Astrocyte of the cerebellum (primary cell): ENCODE results near the gene RSRP1.
A peak's percentile ranks its signal among the peaks of the same experiment; 100 is the strongest.
"Not testable (repeated sequence)": the region's sequence is repeated elsewhere in the genome, so short reads cannot be mapped to it uniquely, and the experiment has no call there.

Source experiments
- DNase-seq: peaks from one replicate; pipeline ENCODE4 v3.0.0-alpha.2; 2011; ENCODE audit warnings: low read depth
- H3K4me3 ChIP-seq: 2 replicates; pipeline ENCODE4 v1.5.1; 2011; ENCODE audit warnings: mild to moderate bottlenecking, low read depth, low read length, moderate library complexity
- in situ Hi-C: cut with HindIII; loops from 2 replicates; pipeline ENCODE4 v1.10.0; 2017; ENCODE audit warnings: low sequenced_read_pairs
- TF ChIP-seq, protein P1 (sequence below): IDR thresholded peaks from 2 replicates; pipeline ENCODE4 v1.5.1; 2012; ENCODE audit warnings: low read length, low read depth, moderate library complexity, mild to moderate bottlenecking; ENCODE audit errors: missing control alignments

Gene RSRP1, protein sequence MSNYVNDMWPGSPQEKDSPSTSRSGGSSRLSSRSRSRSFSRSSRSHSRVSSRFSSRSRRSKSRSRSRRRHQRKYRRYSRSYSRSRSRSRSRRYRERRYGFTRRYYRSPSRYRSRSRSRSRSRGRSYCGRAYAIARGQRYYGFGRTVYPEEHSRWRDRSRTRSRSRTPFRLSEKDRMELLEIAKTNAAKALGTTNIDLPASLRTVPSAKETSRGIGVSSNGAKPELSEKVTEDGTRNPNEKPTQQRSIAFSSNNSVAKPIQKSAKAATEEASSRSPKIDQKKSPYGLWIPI

GRCh38 chr1:25247024-25247828 lies at the start of gene RSRP1:
Gene RSRP1, minus strand, starts transcription at chr1:25247454. Its CDS starts 491 bp downstream, at chr1:25246963.
- TF ChIP-seq, protein P1, sequence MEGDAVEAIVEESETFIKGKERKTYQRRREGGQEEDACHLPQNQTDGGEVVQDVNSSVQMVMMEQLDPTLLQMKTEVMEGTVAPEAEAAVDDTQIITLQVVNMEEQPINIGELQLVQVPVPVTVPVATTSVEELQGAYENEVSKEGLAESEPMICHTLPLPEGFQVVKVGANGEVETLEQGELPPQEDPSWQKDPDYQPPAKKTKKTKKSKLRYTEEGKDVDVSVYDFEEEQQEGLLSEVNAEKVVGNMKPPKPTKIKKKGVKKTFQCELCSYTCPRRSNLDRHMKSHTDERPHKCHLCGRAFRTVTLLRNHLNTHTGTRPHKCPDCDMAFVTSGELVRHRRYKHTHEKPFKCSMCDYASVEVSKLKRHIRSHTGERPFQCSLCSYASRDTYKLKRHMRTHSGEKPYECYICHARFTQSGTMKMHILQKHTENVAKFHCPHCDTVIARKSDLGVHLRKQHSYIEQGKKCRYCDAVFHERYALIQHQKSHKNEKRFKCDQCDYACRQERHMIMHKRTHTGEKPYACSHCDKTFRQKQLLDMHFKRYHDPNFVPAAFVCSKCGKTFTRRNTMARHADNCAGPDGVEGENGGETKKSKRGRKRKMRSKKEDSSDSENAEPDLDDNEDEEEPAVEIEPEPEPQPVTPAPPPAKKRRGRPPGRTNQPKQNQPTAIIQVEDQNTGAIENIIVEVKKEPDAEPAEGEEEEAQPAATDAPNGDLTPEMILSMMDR, result no peak
- H3K4me3 ChIP-seq, result peak within 1 kb of the TSS; percentile 99
- in situ Hi-C loops, result no loop called here
- peak; percentile 91 for DNase-seq

DNA sequence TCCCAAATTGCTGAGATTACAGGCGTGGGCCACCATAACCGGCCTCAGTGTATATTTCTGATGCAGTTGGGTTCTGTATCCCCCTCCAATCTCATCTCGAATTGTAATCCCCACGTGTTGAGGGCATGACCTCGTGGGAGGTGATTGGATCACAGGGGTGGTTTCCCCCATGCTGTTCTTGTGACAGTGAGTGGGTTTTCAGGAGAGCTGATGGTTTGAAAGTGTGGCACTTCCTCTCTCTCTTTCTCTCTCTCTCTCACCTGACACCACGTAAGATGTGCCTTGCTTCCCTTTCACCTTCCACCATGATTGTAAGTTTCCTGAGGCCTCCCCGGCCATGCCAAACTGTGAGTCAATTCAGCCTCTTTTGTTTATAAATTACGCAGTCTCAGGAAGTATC lies 49.2 kb upstream of the RSRP1 start:
- in situ Hi-C loops, DNase-seq, H3K4me3 ChIP-seq: not testable (repeated sequence)

GRCh38 chr1:25294889-25295826 lies 47.9 kb upstream of the RSRP1 start:
- DNase-seq, in situ Hi-C loops, H3K4me3 ChIP-seq: not testable (repeated sequence)

DNA sequence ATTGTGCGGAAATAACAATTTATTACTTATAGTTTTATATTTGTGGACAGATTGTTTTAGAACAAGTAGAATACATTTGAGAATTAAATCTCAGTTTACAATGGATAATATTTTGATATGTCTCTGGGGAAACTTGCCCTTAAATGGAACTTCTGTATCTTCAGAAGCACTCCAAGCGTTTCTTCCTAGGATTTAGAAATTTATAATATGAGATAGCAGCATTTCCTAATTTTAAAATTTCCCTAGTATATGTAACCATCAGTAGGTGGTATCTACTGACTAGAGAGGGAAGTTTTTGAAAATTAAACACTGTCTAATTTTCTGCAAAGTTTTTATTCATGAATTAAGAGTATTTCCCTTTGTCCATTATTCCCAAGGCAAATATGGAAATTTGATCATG lies 46.2 kb upstream of the RSRP1 start:
- in situ Hi-C loops, DNase-seq, H3K4me3 ChIP-seq: not testable (repeated sequence)

DNA sequence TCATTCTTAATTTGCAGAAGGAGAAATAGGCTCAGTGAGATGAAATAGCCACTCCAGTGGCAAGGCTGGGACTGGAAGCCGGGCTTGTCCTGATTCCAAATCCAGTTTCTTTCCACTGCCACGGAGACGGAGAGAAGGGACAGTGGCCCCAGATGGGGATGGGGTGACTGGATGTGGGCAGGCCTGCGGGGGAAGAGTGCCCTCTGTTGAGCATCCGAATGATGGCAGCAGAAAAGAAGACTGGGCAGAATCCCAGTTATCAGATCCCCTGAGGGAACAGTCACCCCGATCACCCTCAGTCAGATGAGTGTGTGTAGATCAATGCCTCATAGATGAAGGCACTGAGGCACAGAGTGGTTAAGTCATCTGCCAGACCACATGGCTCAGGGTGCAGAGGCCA lies 42.8 kb upstream of the RSRP1 start:
- DNase-seq, H3K4me3 ChIP-seq, in situ Hi-C loops: not testable (repeated sequence)
- TF ChIP-seq, protein P1, result peak; percentile 18

DNA sequence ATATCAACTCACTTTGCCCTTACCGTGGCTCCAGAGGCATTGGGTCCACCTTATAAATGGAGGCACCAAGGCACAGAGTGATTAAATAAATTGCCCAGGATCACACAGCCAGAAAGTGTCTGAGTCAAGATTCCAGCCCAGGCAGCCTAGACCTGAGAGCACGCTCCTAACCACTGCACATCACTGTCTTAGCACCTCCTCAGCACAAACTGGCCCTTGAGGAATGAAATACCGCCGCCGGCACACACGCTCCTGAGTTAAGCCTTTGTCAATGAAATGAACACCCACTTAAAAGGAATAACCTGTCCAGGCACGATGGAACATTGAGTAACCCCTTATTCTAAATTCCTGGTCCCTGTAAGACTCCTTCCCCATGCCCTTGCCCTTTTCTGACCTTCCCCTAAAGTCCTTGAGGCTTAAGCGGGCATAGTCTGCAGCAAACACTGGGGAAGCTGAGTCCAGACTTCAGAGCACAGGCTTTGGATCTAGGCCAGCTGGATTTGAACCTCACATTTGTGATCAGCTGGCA lies 41.4 kb upstream of the RSRP1 start:
- DNase-seq, H3K4me3 ChIP-seq, in situ Hi-C loops: not testable (repeated sequence)

GRCh38 chr1:25287164-25287563 lies 39.9 kb upstream of the RSRP1 start:
- in situ Hi-C loops, H3K4me3 ChIP-seq, DNase-seq: not testable (repeated sequence)

DNA sequence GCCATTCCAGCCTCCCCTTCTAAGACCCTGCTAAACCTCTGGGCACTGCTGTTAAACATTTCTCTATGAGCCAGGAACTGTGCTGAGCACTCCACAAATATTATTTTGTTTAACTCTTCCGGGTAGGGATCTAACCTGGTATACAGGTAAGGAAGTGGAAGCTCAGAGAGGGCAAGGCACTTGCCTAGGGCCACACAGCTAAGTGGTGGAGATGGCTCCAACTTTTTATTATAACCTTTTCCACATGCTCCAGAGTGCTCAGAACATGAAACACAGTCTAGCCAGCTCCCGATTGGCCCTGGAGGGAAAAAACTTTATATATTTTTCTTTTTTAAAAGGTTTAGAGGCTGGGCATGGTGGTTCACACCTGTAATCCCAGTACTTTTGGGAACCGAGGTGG lies 38.6 kb upstream of the RSRP1 start:
- H3K4me3 ChIP-seq, in situ Hi-C loops: not testable (repeated sequence)

GRCh38 chr1:25279693-25280111 lies 32.4 kb upstream of the RSRP1 start:
- H3K4me3 ChIP-seq, in situ Hi-C loops, DNase-seq: not testable (repeated sequence)

More for the DNA sequence above, 38.6 kb upstream of the RSRP1 start:
- DNase-seq, result not testable (repeated sequence)

- DNase-seq, in situ Hi-C loops, H3K4me3 ChIP-seq: not testable (repeated sequence)
These were observed 31.5 kb upstream of the RSRP1 start for GRCh38 chr1:25278790-25279189.

- H3K4me3 ChIP-seq, DNase-seq, in situ Hi-C loops: not testable (repeated sequence)
These were observed 31.1 kb upstream of the RSRP1 start for GRCh38 chr1:25278358-25278757.

GRCh38 chr1:25277295-25277694 lies 30.0 kb upstream of the RSRP1 start:
- DNase-seq, in situ Hi-C loops, H3K4me3 ChIP-seq: not testable (repeated sequence)

DNA sequence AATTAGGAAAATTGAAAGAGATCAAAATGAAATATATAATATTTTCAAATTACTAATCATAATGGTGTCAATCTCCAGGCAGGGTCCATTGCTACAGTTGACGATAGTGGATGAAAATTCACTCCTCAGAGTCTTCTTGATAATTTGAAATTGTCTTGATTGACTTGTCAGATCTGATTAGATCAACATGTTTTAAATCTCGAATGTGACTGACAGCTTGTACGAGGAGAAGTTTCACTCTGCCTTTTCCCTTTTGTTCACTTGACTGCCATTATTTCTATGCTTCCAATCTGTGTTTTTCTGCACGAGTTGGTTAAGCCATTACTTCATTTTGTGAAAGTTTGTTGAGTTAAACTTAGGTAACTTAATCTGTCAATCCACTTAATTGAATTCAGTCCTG lies 28.4 kb upstream of the RSRP1 start:
- DNase-seq, in situ Hi-C loops, H3K4me3 ChIP-seq: not testable (repeated sequence)

DNA sequence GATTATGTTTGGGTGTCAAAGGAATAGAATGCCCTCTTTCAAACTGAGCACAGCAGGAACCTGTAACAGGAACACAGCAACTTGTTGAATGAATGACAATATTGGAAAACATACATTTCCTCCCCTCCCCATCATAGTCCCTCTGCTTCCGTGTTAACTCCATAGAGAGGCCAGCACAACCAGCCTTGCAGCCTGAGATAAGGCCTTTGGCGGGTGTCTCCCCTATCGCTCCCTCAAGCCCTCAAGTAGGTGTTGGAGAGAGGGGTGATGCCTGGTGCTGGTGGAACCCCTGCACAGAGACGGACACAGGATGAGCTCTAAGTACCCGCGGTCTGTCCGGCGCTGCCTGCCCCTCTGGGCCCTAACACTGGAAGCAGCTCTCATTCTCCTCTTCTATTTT lies 25.0 kb upstream of the RSRP1 start, which contains the start of gene RHD:
Gene RHD (plus strand): TSS at position 272 of the 400 bp plus-strand sequence. CDS start 39 bp downstream, at position 311.
- H3K4me3 ChIP-seq, DNase-seq, in situ Hi-C loops: not testable (repeated sequence)
